DMS53 (cell line): ENCODE measurements around the gene IFNG.
A peak's percentile ranks its signal among the peaks of the same experiment; 100 is the strongest.
"Not testable (repeated sequence)": the region's sequence is repeated elsewhere in the genome, so short reads cannot be mapped to it uniquely, and the experiment has no call there.

ENCODE experiments used
- DNase-seq: peaks from one replicate; lab custom pipeline; 2025; lab: John Stamatoyannopoulos, UW

The IFNG gene

DNA sequence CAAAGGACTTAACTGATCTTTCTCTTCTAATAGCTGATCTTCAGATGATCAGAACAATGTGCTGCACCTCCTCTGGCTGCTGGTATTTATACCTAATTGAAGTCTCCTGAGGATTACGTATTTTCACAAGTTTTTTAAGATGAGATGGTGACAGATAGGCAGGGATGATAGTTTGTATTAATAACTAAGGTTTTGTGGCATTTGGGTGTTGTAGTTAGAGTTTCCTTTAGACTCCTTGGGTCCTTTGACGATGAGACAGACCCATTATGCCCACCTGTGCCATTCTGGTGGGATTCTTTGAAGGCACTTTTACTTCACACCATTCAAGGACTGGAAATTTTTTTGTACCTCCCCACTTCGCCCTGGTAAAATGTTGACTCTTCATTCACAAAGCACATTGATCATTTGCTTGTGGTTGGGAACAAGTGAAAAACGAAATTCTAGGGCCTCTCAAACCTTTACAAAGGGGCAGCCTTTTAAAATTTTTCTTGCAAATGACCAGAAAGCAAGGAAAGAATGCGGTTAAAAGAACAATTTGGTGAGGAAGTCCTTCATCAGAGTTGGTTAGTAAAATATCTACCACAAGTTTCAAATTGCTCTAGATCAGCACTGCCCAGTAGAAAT lies at the start of gene IFNG:
Gene IFNG (minus strand): TSS at position 60 of the 624 bp plus-strand sequence. CDS start 125 bp downstream, outside the sequence.
- no peak for DNase-seq

DNA sequence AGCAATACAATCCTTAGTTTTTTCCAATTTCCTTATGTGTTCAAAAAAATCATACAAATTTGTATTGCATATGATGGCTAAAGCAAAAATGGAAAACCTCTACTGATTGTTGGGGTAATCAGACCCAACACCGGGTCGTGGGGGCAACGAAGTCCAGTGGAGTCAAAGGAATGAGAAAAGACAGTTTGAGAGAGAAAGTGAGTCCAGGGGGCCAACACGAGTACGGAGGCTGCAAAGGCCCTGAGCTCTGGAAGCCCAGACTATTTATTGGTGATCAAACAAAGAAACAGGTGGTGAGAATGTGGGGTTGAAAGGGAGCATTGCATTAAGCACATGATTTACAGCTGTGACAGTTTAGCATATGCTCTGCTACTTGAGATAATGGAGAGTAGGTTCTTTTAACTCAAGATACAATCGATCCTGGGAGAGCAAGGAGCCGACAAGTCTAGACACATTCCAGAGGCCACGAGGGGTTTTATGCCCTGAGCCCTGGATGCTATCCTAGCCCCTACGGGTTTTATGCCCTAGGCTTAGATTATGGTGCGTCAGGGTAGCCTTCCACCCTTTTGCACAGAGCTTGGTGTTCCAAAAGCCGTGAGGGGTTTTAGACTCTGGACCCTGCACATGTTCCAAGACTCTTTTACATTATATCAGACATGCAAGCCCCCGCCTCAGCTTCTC lies 49.6 kb upstream of the IFNG start:
- not testable (repeated sequence) for DNase-seq

DNA sequence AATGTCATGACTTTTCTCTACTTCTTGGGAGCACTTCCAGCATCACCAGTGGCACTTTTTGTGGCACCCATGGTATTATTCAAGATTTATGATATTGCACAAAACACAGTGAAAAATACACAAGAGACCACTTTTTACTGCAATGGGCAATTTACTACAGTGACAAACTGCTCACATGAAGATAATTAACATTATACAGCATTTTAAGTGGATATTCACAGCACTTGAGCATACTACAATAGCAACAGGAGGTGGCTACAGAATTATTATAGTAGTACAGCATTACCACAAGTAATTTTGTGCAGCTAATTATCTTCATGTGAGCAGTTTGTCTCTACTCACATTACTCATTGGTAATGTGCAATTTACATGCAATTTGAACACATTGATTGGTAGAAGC lies 47.7 kb upstream of the IFNG start:
- no peak for DNase-seq

DNA sequence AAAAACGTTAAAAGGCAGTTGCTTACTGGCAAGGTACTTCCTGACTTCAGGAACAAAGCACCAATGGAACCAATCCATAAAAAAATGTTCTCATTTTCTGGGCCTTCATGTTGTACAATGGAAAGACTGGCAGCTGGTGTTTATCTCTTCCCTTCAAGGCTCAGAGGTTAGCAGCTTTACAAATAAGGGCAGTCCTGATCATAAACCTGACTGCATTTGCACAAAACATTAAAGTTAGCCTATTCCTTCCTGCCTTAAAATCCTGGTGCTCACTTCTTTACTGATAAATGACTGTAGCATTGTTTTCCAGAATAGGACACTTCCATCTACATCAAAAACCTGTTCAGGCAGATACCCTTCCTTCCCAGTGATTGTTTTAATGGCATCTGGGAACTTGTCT lies 46.9 kb upstream of the IFNG start:
- DNase-seq, result peak; percentile 44

DNA sequence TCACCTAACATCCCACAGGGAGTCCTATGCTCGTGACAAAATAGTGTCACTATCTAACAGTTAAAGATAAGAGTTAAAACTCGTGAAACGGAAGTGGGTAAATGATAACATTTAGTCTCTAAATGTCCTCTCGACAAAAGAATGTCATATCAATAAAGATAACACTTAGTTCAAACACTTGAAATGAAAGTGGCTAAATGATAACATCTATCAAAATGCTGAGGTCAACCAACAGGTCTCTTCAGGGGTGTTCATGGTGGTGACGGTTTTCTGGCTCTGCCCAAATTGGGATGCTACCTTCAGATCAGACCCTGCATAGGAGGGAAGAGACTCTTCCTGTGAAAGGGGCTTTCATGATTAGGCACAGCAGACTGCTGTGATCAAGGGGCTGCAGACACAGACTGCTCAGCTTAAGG lies 43.9 kb upstream of the IFNG start:
- no peak for DNase-seq

DNA sequence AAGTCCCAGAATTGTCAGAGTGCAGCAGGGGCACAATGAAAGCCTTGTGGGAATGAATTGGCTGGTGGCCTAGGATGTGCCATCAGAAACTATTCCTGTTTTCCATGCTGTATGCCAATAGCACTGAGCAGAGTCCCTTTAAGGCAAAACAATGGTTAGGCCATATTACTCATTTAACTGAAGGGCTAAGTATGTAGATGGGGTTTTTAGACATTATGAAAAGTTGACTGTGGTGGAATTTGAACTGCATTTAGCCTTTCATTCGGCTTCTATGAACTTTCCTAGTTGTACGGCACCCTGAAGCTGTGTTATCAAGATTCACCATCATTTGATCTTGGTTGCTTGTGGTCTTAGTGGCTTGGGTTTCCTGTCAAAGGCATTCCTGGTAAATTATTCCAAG lies 41.3 kb upstream of the IFNG start:
- no peak for DNase-seq

DNA sequence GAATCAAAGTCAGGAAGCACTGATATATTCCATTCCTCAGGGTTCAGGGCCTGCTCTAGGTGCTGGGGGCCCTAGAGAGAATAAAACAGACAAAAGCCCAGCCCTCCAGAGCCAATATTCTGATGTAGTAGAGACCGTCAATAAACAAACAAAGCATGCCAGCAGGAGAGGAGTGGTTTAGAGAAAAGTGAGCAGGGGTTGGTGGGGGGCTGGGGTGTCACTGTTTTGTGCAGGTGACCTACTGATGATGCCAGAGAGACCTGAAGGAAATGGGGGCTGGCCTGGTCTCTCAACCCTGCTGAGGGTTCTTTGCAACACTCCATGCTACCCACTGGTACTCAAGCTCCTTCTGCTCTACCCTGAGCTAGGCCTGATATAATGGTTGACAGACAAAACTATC lies 39.6 kb upstream of the IFNG start:
- no peak for DNase-seq

DNA sequence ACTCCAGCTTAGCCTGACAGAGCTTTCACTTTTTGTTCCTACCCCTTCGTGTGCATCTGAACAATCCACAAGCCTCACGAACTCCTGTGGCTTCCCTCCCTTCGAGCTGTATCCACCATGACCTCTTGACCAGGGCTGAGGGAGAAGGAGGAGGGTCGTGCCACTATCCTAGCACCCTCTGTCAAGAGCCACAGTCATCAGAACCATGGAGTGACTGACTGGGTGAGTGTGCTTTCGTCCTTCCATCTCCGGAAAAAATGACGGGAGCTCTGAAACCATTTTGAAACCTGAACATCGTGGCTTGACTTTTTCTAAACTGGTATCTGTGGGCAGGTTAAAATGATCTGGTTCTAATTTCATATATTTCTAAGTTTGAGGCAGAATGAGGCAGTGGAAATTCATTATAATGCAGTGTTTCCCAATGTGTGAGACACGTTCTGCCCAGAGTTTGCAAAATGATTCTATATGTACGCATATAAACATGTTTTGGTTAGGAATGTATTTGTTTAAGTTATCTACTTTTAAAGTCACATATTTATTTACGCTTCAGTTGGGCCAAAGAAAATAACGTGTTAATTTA lies 39.1 kb upstream of the IFNG start:
- no peak for DNase-seq

DNA sequence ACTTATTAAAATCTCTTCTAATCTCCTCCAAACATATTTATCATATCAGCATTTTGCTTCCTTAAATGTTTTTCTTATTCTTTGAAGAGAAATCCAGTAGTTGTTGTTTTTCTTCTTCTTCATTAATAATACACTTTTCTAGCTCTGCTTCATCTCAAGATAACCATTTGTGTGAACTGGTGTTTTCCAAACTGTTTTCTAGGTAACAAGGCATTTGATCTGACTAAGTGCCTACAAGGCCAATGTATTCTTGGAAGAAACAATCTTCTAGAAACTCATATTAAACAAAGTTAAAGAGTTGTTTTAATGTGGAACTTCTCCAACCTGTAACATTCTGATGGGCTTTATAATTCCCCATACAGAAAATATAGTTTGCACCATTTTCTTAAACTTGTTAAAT lies 30.8 kb upstream of the IFNG start:
- DNase-seq, result no peak

DNA sequence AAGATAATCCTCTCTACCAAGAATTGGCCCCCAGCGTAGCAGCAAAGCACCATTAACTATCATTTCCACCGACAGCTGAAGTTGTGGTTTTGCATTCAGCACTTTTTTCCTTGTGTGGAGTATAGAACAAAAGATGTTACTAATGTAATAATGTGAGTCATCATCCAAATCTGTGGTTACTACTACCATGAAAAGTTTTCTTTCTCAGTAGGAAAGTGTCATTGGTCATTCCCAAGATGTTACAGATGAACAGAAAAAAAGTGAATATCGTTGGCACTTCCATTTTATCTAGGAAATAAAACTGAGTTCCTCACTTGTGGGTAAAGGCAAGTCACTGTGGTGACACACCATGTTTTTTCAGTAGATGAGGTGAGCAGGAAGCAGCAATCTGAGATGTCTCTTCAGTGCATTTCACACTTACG lies 30.3 kb upstream of the IFNG start:
- DNase-seq, result peak; percentile 44

DNA sequence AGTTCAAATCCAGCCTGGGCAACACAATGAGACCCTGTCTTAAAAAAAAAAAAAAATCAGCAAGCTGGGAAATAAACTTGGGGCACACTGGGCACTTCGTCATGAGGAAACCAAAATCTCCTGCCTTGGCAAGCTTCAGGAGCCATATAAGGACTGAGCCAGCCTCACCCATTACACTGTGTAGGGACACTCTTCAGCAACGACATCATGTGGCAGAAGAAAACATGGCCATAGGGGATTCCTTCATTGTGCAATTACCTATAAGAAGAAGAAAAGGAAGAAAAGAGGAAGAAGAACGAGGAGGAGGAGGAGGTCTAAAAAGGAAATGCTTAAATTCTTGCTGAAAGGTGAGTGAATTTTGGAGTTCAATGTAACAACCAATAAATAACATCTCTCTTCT lies 26.1 kb upstream of the IFNG start:
- no peak for DNase-seq

DNA sequence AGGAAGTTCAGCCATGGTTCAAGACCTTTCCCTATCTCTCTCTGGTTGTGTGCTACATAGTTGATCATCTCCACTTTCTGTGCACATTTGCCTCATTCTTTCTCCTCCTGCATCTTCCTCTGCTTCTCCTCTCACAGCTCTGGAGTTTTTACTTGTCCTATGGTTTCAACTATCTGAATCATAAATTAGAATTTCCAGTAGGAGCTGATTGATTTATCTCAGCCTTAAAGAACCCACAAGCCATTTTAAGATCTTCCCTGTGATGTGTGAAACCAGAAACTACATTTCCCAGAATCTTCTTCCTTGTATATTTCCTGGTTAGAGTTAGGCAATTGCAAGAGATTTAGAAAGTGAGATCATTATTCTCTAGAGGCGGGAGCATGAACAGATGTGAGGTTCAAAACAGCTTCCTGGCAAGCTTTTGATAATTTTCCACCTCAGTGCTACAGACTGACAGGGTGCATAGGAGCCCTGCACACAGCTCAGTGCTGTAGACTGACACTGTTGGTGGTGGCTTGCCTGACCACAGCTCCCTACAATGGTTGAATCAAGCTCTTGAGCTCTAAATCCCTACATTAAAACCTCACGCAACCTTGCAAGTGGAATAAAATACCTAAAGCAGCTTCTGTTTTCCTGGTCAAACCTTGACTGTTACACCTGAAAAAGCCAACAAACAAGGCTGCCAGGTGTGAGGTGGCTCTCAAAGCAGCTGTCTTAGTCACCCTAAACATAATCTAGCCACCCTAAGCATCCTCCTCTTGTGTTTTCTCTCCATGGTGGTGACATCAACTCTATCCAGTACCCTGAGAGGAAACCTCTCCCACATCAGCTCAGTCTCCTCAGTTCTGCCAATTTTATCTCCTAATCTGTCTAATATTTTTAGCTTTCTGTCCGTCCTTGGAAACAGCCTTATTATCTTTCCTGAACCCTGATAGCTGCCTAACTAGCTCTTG lies 21.5 kb upstream of the IFNG start:
- DNase-seq, result peak; percentile 96

DNA sequence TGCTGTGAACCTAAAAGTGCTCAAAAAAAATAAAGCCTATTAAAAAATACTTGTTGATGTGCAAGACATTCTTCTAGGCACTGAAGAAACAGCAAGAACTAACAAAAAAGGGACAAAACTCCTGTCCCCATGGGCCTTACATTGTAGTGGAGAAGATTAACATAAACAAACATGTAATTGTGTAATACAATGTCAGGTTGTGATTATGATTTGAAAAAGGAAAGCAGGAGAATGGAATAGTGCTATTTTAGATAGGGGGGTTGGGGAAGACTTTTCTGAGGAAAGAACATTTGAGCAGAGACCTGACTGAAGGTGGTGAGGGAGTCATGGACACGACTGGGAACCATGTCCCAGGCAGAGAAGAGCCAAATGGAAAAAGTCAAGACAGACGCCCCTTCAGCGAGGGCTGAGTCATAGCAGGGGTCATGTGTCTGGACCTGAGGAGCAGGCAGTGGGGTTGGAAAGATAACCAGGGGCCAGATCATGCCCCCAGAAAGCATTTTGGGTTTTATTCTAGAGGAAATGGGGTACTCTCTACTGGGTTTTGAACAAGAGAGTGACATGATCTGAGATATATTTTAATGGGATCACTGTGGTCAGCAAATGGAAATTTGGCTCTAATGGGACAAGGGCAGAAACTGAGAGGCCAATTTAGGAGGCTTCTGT lies 19.4 kb upstream of the IFNG start:
- peak; percentile 41 for DNase-seq

DNA sequence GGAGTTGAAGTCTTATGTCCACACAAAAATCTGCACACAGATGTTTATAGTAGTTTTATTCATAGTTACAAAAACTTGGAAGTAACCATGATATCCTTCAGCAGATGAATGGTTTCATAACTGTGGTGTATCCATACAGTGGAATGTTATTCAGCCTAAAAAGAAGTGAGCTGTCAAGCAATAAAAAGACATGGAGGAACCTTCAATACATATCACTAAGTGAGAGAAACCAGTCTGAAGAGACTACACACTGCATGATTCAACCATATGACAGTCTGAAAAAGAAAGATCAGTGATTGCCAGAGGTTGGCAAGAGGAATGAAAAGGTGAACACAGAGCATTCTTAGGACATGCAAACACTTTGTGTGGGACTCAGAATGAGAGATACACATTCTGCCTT lies 18.6 kb upstream of the IFNG start:
- no peak for DNase-seq

DNA sequence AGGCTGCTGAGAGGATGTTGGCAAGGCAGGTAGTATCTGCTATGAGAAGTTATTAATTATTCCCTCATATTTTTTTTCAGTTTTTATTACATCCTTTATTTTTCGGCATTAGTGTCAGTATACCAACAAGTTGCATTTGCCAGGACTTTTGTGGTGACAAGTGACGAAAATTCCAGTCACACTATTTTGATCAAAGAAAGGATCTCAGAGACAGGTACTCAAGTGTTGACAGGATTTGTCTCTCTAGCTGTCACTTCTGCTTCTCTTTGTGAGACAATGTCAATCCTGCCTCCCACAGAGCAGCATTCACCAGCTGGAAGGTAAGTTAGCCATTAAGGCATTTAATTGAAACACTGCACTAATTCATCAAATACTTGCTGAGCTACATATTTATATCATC lies 18.0 kb upstream of the IFNG start:
- DNase-seq, result no peak

DNA sequence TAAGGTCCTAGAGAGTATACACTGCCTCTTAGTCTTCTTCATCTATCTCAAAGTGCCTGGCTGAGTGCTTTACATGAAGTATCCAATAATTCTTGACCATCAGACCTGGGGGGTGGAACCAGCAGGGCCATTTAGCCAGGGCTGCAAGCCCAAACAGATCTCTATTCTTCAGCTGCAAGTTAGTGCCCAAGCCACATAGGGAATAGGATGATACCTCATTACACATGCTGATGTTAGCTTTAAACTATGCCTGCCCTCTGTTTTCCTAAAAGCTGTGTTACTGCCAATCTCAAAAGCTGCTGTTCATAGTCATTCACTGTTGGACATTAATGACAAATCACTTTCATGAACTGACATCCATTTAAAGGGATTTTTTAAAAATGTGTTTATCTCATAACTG lies 16.7 kb upstream of the IFNG start:
- peak; percentile 59 for DNase-seq

DNA sequence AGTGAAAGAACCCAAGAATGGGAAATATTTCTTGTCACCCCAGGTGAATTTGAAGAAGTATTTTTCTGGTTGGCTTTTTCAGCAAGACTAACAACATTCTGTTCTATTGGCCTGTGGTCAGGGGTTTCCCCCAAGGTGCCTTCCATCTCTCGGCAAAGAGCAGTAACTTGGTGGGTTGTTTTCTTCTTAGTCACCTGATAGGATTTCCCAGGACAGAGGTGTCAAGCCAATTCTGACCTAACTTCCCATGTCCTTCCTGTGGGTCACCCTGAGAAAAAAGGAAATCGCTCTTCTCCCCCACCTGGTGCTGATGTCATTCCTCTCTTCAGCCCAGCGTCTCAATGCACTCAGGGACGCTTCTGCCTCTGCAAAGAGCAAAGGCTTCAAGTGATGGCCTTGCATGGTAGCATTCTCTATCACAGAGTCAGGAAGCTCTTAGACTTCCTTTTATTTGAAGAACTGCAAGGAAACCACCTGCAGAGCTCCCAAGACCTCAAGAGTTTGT lies 16.1 kb upstream of the IFNG start:
- peak; percentile 90 for DNase-seq

DNA sequence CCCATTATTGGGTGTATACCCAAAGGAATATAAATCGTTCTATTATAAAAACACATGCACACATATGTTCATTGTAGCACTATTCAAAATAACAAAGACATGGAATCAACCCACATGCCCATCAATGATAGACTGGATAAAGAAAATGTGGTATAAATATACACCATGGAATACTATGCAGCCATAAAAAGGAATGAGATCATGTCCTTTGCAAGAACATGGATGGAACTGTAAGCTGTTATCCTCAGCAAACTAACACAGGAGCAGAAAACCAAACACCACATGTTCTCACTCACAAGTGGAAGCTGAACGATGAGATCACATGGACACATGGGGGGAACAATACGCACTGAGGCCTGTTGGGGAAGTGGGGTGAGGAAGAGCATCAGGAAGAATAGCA lies 15.2 kb upstream of the IFNG start:
- DNase-seq, result not testable (repeated sequence)

DNA sequence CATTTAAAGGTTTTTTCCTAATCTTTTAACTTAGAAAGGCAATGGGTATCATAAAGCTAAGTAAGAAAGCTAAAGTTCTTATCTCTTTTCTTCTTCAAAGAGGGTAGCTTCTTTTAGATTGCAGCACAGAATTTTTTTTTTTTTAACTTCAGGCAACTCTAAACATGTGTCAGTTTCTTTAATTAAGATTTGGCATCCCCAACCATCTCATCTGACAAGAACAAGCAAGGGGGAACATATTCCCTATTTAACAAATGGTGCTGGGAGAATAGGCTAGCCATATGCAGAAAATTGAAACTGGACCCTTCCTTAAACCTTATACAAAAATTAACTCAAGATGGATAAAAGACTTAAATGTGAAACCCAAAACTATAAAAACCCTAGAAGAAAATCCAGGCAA lies 14.3 kb upstream of the IFNG start:
- no peak for DNase-seq

DNA sequence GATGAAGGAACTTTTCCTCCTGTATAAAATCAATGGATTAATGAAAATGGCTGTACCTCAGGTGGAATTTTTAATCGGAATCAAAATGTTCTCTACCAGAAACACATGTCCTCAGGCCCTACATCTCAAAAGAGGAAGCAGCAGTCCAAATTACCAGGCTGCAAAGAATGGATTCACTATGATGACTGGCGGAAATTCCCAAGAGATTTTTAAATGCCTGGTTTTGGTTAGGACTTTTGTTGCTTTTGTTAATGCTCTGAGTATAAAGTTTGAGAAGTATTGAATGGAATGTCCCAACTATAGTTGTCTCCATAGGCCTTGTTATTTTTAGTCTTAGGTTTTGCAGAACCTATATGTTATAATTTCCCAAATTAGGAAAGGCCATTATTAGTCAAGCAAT lies 11.2 kb upstream of the IFNG start:
- no peak for DNase-seq

DNA sequence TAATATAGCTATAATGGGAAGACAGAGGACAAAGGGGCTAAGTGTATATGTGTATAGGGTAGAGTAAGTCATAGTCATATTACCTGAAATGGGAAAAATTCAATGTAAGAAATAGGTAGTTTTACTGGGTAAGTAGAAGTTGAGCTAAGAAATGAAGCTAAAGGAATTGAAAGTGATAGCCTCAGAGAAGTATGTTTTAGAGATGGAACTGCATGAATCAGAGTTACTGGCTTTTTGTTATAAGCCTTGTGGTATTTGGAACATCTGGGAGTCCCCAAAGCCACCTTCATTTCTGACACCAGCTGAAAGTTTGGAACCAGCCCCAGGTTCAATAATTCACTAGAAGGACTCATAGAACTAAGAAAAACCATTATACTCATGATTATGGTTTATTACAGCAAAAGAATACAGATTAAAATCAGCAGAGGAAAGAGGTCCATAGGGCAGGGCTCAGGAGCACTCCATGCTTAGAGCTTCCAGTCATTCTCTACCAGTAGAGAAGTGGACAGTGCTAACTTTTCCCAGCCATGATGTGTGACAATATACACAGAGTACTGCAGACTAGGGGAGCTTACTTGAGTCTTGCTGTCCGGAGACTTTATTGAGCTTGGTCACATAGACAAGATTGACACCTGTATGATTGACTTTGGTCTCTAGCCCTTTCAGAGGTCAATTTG lies 9.8 kb upstream of the IFNG start:
- DNase-seq, result no peak
